Heart left ventricle (tissue), 16 donors: ENCODE data around the gene KIF5C. TPM values are rescaled to one million over a fixed set of nuclear protein-coding genes. Genes with fewer than 3 reads are reported as not detected.

Experiments
- ATAC-seq, 4 donors: fragments of 200-7000 bp; cut with Tn5 transposase; one replicate each; pipeline ENCODE4 v1.9.1; 2020 to 2022; ENCODE audit warnings: moderate library complexity in 4 of 4, mild to moderate bottlenecking in 3 of 4, moderate number of reproducible peaks in 1 of 4
- DNase-seq, 5 donors: peaks; one replicate each; pipeline ENCODE4 v3.0.0-alpha.2; 2020
- H3K27ac ChIP-seq, 12 donors: fragments of 200-600 bp; sonication (generic) in 4 of 12; one replicate each; pipeline versions ENCODE4 v1.5.0 to v1.8.0; 2016 to 2022; ENCODE audit warnings: mild to moderate bottlenecking in 2 of 12
- H3K27me3 ChIP-seq, 9 donors: fragments of 200-600 bp; sonication (generic) in 2 of 9; one replicate each; pipeline versions ENCODE4 v1.5.1 to v1.8.0; 2016 to 2022; ENCODE audit warnings: mild to moderate bottlenecking in 3 of 9
- H3K36me3 ChIP-seq, 9 donors: fragments of 200-600 bp; sonication (generic) in 2 of 9; one replicate each; pipeline versions ENCODE4 v1.5.0 to v1.8.0; 2018 to 2022; ENCODE audit warnings: mild to moderate bottlenecking in 2 of 9
- H3K4me1 ChIP-seq, 12 donors: fragments of 200-600 bp; sonication (generic) in 4 of 12; one replicate each; pipeline versions ENCODE4 v1.5.0 to v1.8.0; 2016 to 2022; ENCODE audit warnings: mild to moderate bottlenecking in 3 of 12
- H3K4me3 ChIP-seq, 12 donors: fragments of 200-600 bp; sonication (generic) in 4 of 12; one replicate each; pipeline versions ENCODE4 v1.5.0 to v1.8.0; 2017 to 2022; ENCODE audit warnings: mild to moderate bottlenecking in 9 of 12, moderate library complexity in 4 of 12
- H3K9me3 ChIP-seq, 12 donors: fragments of 200-600 bp; sonication (generic) in 4 of 12; one replicate each; pipeline versions ENCODE4 v1.5.0 to v1.8.0; 2016 to 2022; ENCODE audit warnings: mild to moderate bottlenecking in 1 of 12
- CTCF ChIP-seq, 12 donors: fragments of 200-600 bp; sonication (generic) in 4 of 12; IDR thresholded peaks; one replicate each; pipeline versions ENCODE4 v1.5.0 to v1.8.0; 2018 to 2022; ENCODE audit warnings: antibody characterized with exemption in 12 of 12, mild to moderate bottlenecking in 5 of 12
- POLR2A ChIP-seq, 2 donors: fragments of 450-650 bp; IDR thresholded peaks; one replicate each; pipeline ENCODE4 v1.6.1; 2017; ENCODE audit warnings: antibody characterized with exemption in 2 of 2, mild to moderate bottlenecking in 2 of 2, moderate library complexity in 2 of 2
- WGBS, 4 donors: extraction: QIAGEN DNeasy Blood & Tissue Kit in 2 of 4; methylation state at CpG; one replicate each; pipeline versions ENCODE4 v1.1.5 to v1.1.7; 2013 to 2018; 5-methylcytosine and 5-hydroxymethylcytosine counted together
- intact Hi-C, 10 donors: fragments of 100-400 bp; cut with DNase I; formaldehyde crosslinking; loops; one replicate each; pipeline versions ENCODE4 v1.11.1 to v1.14.2; 2022
- polyA plus RNA-seq, 2 donors: library from polyadenylated mRNA; stranded (reverse); fragments of 200-250 nt; gene quantifications; one replicate each; pipeline ENCODE4 v1.2.3, GENCODE V29; 2013
- total RNA-seq, 9 donors: library from RNA; depleted of rRNA in 2 of 9; stranded (reverse); fragments of >200 nt in 2 of 9; fragmentation: NEBNext Ultra II Directional in 3 of 9; extraction: Animal tissue kit (Norgen Biotek cat#: 25700) in 3 of 9; gene quantifications; one replicate each; pipeline versions ENCODE4 v1.1.0 to v1.2.4, GENCODE V29; 2016 to 2023
- donor health status: ischemic (EF 13 %, LVEDD 7.1; RV severe dilation, severe dysfunction).
- donor health status: healthy with polysubstance abuse.
- donor health status: DM: no; HTN: yes; CAD: no.
- donor health status: DM: no; HTN: no; CAD: no.
- donor health status: ischemic (EF 25% LVEDD 6.9; RV normal size, moderate dysfunction).
- donor health status: ischemic (EF 25% LVEDD 5.7; RV mildly dilated, moderate dysfunction).
- donor health status: healthy.
- donor health status: DM: yes; HTN: yes; CAD: no.
- donor health status: ischemic (EF 35%, LVEDD 5.7; RV mildly dilated, moderate dysfunction).
- donor health status: nonischemic (EF 11% LVEDD 7.7; RV severe dilation, severe dysfunction).
- donor health status: DM: yes; HTN: yes; CAD: no.
- donor health status: PGD.
- donor health status: ischemic (EF 29% LVEDD 5.4; RV normal size, mild dysfunction).
- donor health status: nonischemic (EF 23%, LVEDD 6.1; RV moderate dilation, normal function).

KIF5C gene
- total and polyA plus RNA-seq, 11 donors: 0.22 to 1.4 (median 0.48) TPM

DNA sequence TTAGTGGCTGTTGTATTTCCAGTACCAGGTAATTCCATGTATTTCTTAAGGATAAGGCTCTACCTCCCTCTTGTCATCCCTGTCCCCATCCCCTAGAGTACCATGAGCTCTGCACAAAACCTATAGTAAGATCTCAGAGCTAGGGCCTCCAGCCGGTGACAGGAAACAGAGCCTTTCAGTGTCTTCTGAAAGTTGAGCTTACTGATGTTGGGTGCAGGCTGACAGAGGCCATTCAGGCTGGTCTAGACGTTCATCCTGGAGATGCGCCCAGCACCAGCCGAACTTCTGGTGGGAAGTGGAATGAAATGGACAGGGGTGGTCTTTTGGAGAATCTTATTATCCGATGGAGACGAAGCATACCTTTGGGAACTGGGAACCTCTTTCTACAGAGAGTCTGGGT lies 146.7 kb downstream of the KIF5C start:
- ATAC-seq: no peak
- Histone ChIP-seq H3K36me3 (no peaks in the 10 kb centered on the region), H3K4me3 (no peak overlapping the region), H3K9me3 (no peaks in the 10 kb centered on the region), H3K27ac (no peak overlapping the region), H3K27me3 (peaks cover 0 to 5% (median 0%) of the 10 kb centered on the region in 9 donors), H3K4me1 (peaks cover 0 to 6% (median 0%) of the 10 kb centered on the region in 12 donors)
- no peak for DNase-seq
- intact Hi-C loops: loop anchor here in 2 of 10 donors (10.0 kb wide), 1 partner anchor 293 kb away; no protein-coding TSS in a partner anchor
- TF ChIP-seq CTCF (IDR thresholded peaks at IDR 0.05): no peak
- no peak for TF ChIP-seq POLR2A (IDR thresholded peaks at IDR 0.05)
- WGBS, 4 donors: 65 to 84% (median 82%) methylated on average over 6 of the region's 6 CpGs

GRCh38 chr2:149023091-149023490 lies 148.1 kb downstream of the KIF5C start:
- DNase-seq (no peak), ATAC-seq (no peak)
- WGBS, 4 donors: 85 to 92% (median 88%) methylated on average over 6 of the region's 6 CpGs
- H3K36me3 ChIP-seq: no peaks in the 10 kb centered on the region
- H3K9me3 ChIP-seq: no peaks in the 10 kb centered on the region
- peaks cover 0 to 9% (median 0%) of the 10 kb centered on the region in 9 donors for H3K27me3 ChIP-seq
- intact Hi-C loops: loop anchor here in 2 of 10 donors (10.0 kb wide), 1 partner anchor 292 kb away; no protein-coding TSS in a partner anchor
- peaks cover 0 to 4% (median 0%) of the 10 kb centered on the region in 12 donors for H3K4me1 ChIP-seq
- H3K27ac ChIP-seq: no peak overlapping the region
- TF ChIP-seq CTCF (IDR thresholded peaks at IDR 0.05) (no peak), POLR2A (IDR thresholded peaks at IDR 0.05) (no peak)
- H3K4me3 ChIP-seq: no peak overlapping the region

DNA sequence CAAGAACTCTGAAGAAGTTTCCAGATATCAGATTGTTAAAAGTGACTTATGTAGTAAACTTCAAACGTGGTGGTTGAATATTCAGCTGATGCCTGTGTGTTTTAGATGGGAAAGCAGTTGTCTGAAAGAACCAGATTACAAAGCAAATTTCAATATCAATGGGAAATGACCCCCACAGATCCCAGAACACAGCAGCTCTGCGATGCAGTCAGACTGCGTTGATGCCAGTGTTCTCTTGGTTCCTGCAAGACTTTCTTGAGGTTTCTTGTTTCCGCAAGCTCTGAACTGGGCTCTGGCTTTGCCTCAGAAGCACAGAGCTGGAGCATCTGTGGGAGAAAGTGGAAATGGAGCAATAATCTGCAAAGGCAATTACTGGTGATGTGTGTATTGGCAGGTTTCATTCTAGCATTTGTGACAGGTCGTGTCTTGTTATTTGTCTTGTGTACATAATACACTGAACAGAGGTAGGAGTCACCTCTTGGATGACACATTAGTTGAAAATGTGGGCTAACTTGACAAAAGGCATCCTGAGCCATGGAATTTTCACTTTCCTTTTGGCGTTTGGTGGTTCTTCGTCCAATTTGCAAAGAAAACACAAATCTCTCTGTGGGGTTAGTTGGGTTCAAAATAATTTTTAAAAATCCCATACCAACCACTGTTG lies 152.7 kb downstream of the KIF5C start:
- DNase-seq: no peak
- no peaks in the 10 kb centered on the region for H3K36me3 ChIP-seq
- TF ChIP-seq CTCF (IDR thresholded peaks at IDR 0.05) (no peak), POLR2A (IDR thresholded peaks at IDR 0.05) (no peak)
- no peak for ATAC-seq
- no peak overlapping the region for H3K4me3 ChIP-seq
- H3K4me1 ChIP-seq: no peaks in the 10 kb centered on the region
- intact Hi-C loops: loop anchor here in 2 of 10 donors (10.0 kb wide), 1 partner anchor 287 kb away; no protein-coding TSS in a partner anchor
- H3K27ac ChIP-seq: no peak overlapping the region
- H3K9me3 ChIP-seq: no peaks in the 10 kb centered on the region
- WGBS, 4 donors: 72 to 79% (median 78%) methylated on average over 7 of the region's 7 CpGs
- peaks cover 0 to 35% (median 5%) of the 10 kb centered on the region in 9 donors for H3K27me3 ChIP-seq

DNA sequence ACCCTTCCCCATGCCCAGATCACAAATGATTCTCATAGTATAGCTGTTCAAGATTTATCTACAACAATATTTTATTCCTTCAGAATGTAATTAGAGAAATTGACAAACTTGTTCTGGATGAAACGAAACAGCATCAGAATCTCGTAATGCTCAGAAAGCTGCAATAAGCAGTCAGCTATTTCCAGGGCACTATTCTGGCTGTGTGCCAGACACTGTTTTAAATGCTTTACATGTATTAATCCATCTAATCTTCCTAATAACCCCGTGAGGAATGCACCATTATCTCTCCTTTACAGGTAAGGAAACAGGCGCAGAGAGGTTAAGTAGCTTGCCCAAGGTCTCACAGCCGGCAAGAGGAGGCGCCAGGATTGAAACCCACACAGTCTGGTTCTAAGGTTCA lies 153.3 kb downstream of the KIF5C start:
- intact Hi-C loops: loop anchor here in 2 of 10 donors (10.0 kb wide), 1 partner anchor 286 kb away; no protein-coding TSS in a partner anchor

More for the DNA sequence above, 153.3 kb downstream of the KIF5C start:
- peaks cover 0 to 35% (median 5%) of the 10 kb centered on the region in 9 donors for H3K27me3 ChIP-seq
- H3K4me3 ChIP-seq: no peak overlapping the region
- no peak overlapping the region for H3K27ac ChIP-seq
- no peaks in the 10 kb centered on the region for H3K4me1 ChIP-seq
- no peaks in the 10 kb centered on the region for H3K9me3 ChIP-seq
- 74 to 81% (median 79%) methylated on average over 6 of the region's 6 CpGs for WGBS, 4 donors
- no peak for DNase-seq
- no peak for ATAC-seq
- H3K36me3 ChIP-seq: no peaks in the 10 kb centered on the region
- TF ChIP-seq CTCF (IDR thresholded peaks at IDR 0.05) (no peak), POLR2A (IDR thresholded peaks at IDR 0.05) (no peak)
